Psoas muscle (tissue), 8 donors: ENCODE results near the gene TRIM5. TPM values are rescaled to one million over a fixed set of nuclear protein-coding genes. Genes with fewer than 3 reads are reported as not detected.

Experiments used
- ATAC-seq, 4 donors: fragments of 200-7000 bp; cut with Tn5 transposase; one replicate each; pipeline ENCODE4 v1.9.1; 2020; ENCODE audit warnings: moderate library complexity in 3 of 4, mild to moderate bottlenecking in 2 of 4
- DNase-seq, 2 donors: peaks; one replicate each; pipeline ENCODE4 v3.0.0-alpha.2; 2020
- H3K27ac ChIP-seq: fragments of 200-600 bp; one replicate; pipeline ENCODE4 v1.8.0; 2022
- H3K27me3 ChIP-seq, 3 donors: fragments of 200-600 bp in 1 of 3; one replicate each; pipeline versions ENCODE4 v1.6.1 to v1.8.0; 2013 to 2022; ENCODE audit warnings: low read length in 2 of 3, mild to moderate bottlenecking in 2 of 3, moderate library complexity in 1 of 3; ENCODE audit not compliant: insufficient read depth in 3 of 3
- H3K36me3 ChIP-seq, 2 donors: fragments of 200-600 bp in 1 of 2; one replicate each; pipeline versions ENCODE4 v1.6.1 to v1.8.0; 2013 to 2022; ENCODE audit warnings: low read depth in 1 of 2, mild to moderate bottlenecking in 1 of 2, moderate library complexity in 1 of 2; ENCODE audit not compliant: insufficient read depth in 1 of 2
- H3K4me1 ChIP-seq: fragments of 200-600 bp; one replicate; pipeline ENCODE4 v1.8.0; 2022
- H3K4me3 ChIP-seq: fragments of 200-600 bp; one replicate; pipeline ENCODE4 v1.8.0; 2022; ENCODE audit warnings: mild to moderate bottlenecking
- H3K9me3 ChIP-seq: fragments of 200-600 bp; one replicate; pipeline ENCODE4 v1.8.0; 2022
- WGBS, 3 donors: extraction: QIAGEN DNeasy Blood & Tissue Kit; methylation state at CpG; one replicate each; pipeline versions ENCODE4 v1.1.6 to v1.1.7; 2013; 5-methylcytosine and 5-hydroxymethylcytosine counted together
- intact Hi-C, 2 donors: fragments of 100-400 bp; cut with DNase I; formaldehyde crosslinking; loops; one replicate each; pipeline versions ENCODE4 v1.11.0 to v1.14.2; 2022
- polyA plus RNA-seq, 3 donors: library from polyadenylated mRNA; stranded (reverse); fragments of 200-250 nt; gene quantifications; one replicate each; pipeline ENCODE4 v1.2.3, GENCODE V29; 2013
- total RNA-seq, 4 donors: library from RNA; stranded (reverse); fragmentation: NEBNext Ultra II Directional in 2 of 4; extraction: Animal tissue kit (Norgen Biotek cat#: 25700) in 2 of 4; gene quantifications; one replicate each; pipeline versions ENCODE4 v1.2.1 to v1.2.4, GENCODE V29; 2021 to 2023
- TF ChIP-seq, protein P1 (sequence below): fragments of 200-600 bp; IDR thresholded peaks from one replicate; pipeline ENCODE4 v1.8.0; 2022; ENCODE audit warnings: antibody characterized with exemption
- donor health status: healthy with polysubstance abuse.
- donor health status: DM: no; HTN: no; CAD: no; lungs with moderate emphysema.
- donor health status: Bipolar disorder and iron deficiency.
- donor health status: healthy.
- donor health status: DM: yes; HTN: yes; CAD: no.
- donor health status: DM: no; HTN: no; CAD: no.
- donor health status: DM: no; HTN: no; CAD: no.
- donor health status: DM: yes; HTN: yes; CAD: no.

The TRIM5 gene
- total and polyA plus RNA-seq, 7 donors = 0.98 to 6.3 (median 2.6) TPM

DNA sequence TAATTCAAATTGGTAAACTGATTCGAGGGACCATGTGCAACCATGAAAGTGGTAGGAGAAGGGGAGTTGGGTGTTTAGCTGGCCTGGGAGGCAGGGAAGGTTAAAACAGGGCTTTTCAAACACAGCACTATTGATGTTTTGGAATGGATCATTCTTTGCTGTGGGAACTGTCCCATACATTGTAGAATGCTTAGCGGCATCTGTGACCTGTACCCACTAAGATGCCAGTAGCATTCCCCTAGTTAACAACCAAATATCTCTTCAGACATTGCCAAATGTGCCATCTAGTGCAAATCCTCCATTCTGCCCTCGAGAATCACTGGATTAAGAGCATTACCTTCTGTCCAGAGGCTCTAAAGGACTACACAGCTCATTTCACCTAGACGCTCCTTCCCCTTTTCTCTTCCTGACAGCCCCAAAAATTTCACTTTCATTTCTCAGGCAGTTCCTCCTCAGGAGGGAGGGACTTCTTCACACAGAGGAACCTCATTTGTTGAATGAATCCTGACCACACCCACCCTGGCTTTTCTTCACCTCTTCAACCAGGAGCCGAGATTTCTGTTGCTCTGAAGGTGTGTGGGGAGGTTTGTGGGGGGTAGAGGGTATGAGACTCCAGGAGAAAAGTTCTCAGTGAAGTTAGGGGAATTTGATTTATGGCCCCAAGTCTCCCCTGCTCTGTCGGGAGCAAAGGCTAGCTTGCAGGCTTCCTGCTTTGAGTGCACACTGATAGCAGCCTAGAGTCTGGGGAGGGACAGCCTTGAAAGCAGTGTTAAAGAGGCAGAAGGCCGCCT is 60.2 kb downstream of the TRIM5 start, which contains the start of gene TRIM34:
Gene TRIM34, plus strand, starts transcription at position 513 of the 791 bp plus-strand sequence. CDS start 7,331 bp downstream, outside the sequence.
- peak within 1 kb of the TSS; percentile 66 for H3K4me3 ChIP-seq
- H3K27me3 ChIP-seq = no peaks in the 10 kb centered on the region
- no peaks in the 10 kb centered on the region for H3K4me1 ChIP-seq
- DNase-seq = no peak
- TF ChIP-seq, protein P1, sequence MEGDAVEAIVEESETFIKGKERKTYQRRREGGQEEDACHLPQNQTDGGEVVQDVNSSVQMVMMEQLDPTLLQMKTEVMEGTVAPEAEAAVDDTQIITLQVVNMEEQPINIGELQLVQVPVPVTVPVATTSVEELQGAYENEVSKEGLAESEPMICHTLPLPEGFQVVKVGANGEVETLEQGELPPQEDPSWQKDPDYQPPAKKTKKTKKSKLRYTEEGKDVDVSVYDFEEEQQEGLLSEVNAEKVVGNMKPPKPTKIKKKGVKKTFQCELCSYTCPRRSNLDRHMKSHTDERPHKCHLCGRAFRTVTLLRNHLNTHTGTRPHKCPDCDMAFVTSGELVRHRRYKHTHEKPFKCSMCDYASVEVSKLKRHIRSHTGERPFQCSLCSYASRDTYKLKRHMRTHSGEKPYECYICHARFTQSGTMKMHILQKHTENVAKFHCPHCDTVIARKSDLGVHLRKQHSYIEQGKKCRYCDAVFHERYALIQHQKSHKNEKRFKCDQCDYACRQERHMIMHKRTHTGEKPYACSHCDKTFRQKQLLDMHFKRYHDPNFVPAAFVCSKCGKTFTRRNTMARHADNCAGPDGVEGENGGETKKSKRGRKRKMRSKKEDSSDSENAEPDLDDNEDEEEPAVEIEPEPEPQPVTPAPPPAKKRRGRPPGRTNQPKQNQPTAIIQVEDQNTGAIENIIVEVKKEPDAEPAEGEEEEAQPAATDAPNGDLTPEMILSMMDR = no peak
- H3K36me3 ChIP-seq = no peaks in the 10 kb centered on the region
- H3K9me3 ChIP-seq = no peaks in the 10 kb centered on the region
- intact Hi-C loops = loop anchor here in 1 of 2 donors (5.0 kb wide), 1 partner anchor 68 kb away; no protein-coding TSS in a partner anchor
- 17 to 30% (median 21%) methylated on average over 7 of the region's 7 CpGs for WGBS, 3 donors
- H3K27ac ChIP-seq = peak within 1 kb of the TSS; percentile 46
- ATAC-seq = peak; percentile 40 to 77 (median 55)

DNA sequence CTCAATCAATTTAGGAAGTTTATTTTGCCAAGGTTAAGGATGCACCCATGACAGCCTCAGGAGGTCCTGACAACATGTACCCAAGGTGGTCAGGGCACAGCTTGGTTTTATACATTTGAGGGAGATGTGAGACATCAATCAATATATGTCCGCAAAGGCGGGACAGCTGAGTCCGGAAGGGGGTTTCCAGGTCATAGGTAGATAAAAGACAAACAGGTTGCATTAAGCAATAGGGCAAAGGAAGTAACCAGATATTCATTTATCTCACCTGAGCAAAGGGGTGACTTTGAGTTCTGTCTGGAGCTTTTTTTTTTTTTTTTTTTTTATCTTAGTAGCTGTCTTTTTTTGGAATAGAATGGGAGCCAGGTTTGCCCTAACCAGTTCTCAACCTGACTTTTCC is 62.1 kb downstream of the TRIM5 start:
- WGBS, 3 donors = 96 to 99% (median 97%) methylated on average over 3 of the region's 3 CpGs
- Histone ChIP-seq H3K27me3 (no peaks in the 10 kb centered on the region), H3K36me3 (no peaks in the 10 kb centered on the region), H3K4me3 (no peak overlapping the region), H3K27ac (no peak overlapping the region), H3K9me3 (no peaks in the 10 kb centered on the region), H3K4me1 (no peaks in the 10 kb centered on the region)
- DNase-seq = no peak
- intact Hi-C loops = no loop called here
- TF ChIP-seq, protein P1 = no peak
- ATAC-seq = no peak

DNA sequence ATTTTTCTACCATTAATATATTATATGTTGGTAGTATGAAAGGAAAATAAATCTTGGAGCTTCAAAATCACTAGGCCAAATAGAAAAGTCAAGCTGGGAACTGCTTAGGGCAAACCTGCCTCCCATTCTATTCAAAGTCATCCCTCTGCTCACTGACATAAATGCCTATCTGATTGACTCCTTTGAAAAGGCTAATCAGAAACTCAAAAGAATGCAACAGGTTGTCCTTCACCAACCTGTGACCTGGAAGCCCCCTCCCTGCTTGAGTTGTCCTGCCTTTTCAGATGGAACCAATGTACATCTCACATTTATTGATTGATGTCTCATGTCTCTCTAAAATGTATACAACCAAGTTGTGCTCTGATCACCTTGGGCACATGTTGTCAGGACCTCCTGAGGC is 63.3 kb downstream of the TRIM5 start:
- Histone ChIP-seq H3K4me1 (no peaks in the 10 kb centered on the region), H3K27ac (no peak overlapping the region), H3K36me3 (no peaks in the 10 kb centered on the region), H3K9me3 (no peaks in the 10 kb centered on the region), H3K27me3 (no peaks in the 10 kb centered on the region), H3K4me3 (no peak overlapping the region)
- TF ChIP-seq, protein P1 = no peak
- intact Hi-C loops = no loop called here
- no peak for ATAC-seq
- no peak for DNase-seq

DNA sequence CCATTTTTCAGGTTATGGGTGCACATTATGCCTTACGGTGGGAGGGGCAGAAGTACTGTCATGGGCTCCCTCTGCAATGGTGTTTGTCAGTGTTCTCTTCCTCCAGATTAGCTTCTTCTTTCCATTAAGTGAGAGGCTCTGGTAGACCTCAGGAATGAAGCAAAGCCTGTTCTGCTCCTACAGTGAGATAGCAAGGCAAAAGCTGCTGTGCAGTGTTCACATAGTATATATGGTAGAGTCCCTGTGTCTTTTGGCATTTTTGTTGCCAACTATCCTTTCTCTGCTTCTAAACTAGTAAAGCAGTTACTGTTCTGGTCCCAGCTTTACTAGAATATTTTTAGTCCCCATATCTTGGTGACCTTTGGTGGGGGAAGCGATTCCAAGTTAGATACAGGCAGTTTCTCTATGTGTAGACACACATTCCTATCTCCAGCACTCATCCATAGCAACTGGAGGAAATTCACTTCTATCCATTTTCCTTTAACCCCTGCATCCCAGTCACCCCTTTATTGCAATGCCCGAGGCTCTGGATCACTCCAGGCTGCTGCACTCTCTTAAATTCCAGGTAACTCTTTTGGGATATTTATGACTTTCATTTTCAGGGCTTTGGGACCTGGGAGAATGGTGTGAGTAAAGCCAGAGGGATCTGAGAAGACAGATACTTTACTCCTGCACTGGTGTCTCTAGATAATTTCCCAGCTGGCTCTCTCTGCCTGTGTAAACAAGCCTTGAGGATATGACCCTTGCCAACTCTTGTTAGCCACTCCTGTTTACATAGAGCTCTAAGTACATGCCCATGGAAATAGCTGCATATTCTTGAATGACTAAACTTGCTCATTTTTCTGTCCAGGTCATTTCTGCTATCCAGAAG is 64.0 kb downstream of the TRIM5 start:
- no peak for DNase-seq
- 56 to 75% (median 59%) methylated on average over 3 of the region's 3 CpGs for WGBS, 3 donors
- Histone ChIP-seq H3K4me1 (no peaks in the 10 kb centered on the region), H3K4me3 (no peak overlapping the region), H3K27me3 (no peaks in the 10 kb centered on the region), H3K9me3 (no peaks in the 10 kb centered on the region), H3K36me3 (no peaks in the 10 kb centered on the region), H3K27ac (no peak overlapping the region)
- intact Hi-C loops = no loop called here
- TF ChIP-seq, protein P1 = no peak
- ATAC-seq = no peak
